ENCODE data around the gene CCNG2. TPM values are rescaled to one million over a fixed set of nuclear protein-coding genes. Genes with fewer than 3 reads are reported as not detected.

Gene CCNG2
- total and polyA plus RNA-seq, 10 of the 15 experiments (the other 5 are each of a cell fraction or from before 2014, with no cell fraction given): 1.9 to 70.6 (median 5.9) TPM

DNA sequence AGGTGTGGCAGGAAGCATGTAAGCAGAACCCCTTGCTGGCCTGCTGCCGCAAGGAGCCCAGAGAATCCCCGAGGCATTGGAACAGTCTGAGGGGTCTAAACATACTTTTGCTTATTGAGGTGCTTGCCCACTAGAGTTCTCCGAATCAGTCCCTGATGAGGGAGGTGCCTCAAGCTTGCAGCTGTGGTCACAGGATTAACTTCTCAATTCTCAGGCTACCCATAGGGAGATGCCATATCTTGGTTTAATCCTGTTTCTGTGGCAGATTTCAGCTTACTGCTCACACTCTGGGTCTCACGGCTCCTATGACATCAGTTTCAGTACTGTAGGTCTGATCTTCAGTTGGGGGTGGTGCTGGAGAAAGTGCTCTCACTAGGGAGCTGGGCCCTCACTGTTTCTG is 39.9 kb downstream of the CCNG2 start:
- POLR2A ChIA-PET: interaction anchor here (0.9 kb wide), 1 partner anchor 41 kb away, joined by 5 read pairs; no protein-coding TSS in a partner anchor
- RAD21 ChIA-PET (ENCODE audit: unreplicated experiment): interaction anchor here (0.6 to 9.4 kb wide), 4 partner anchors 9 to 100 kb away, joined by 3 to 229 read pairs (median 30); partner anchors contain the start of gene CCNG2
- 39% methylated on average over 4 of the region's 4 CpGs for WGBS (ENCODE audit: insufficient coverage, insufficient replicate concordance, low lambda C conversion rate, missing lambda C conversion rate)
- H3K27ac ChIP-seq (ENCODE audit: control insufficient read depth, insufficient read depth): no peak overlapping the region
- H4K20me1 ChIP-seq (ENCODE audit: control insufficient read depth, insufficient read depth): no peaks in the 10 kb centered on the region
- CTCF ChIA-PET: interaction anchor here (1.1 to 16.8 kb wide), 4 partner anchors 42 to 147 kb away, joined by 3 to 535 read pairs (median 135); no protein-coding TSS in a partner anchor
- in situ Hi-C loops (cut with MboI) (no loop called here), intact Hi-C loops (cut with micrococcal nuclease; ENCODE audit: unreplicated experiment) (no loop called here)
- H3K4me2 ChIP-seq (ENCODE audit: control insufficient read depth, insufficient read depth): no peak overlapping the region
- H3K4me3 ChIP-seq: no peak overlapping the region
- H3K9me3 ChIP-seq (replicated peaks; ENCODE audit: control insufficient read depth, insufficient read depth, low read length): no peaks in the 10 kb centered on the region
- H3K27me3 ChIP-seq (replicated peaks in 1 of 2; ENCODE audit: control insufficient read depth in 2 of 2, insufficient read depth in 2 of 2, low read length in 1 of 2): no peaks in the 10 kb centered on the region
- SMC1A ChIA-PET (ENCODE audit: uncharacterized antibody, unreplicated experiment): interaction anchor here (0.6 to 12.8 kb wide), 8 partner anchors 7 to 102 kb away, joined by 3 to 286 read pairs (median 7); partner anchors contain the start of gene CCNG2
- H3K36me3 ChIP-seq (ENCODE audit: control insufficient read depth in 2 of 2, insufficient read depth in 2 of 2, low read length in 1 of 2): no peaks in the 10 kb centered on the region
- no TSS peak for BruUV-seq (replicated peaks)
- no peak overlapping the region; the same call in 1 of the 2 replicates for H2AFZ ChIP-seq (ENCODE audit: control insufficient read depth, low read depth, low read length)
- DNase-seq (ENCODE audit: low read depth, low spot score): peak; percentile 28
- no peaks in the 10 kb centered on the region for H3K79me2 ChIP-seq (ENCODE audit: control insufficient read depth, insufficient read depth, low read length)
- no peak for FAIRE-seq
- peak; percentile 52 for ATAC-seq
- peaks cover 37% of the 10 kb centered on the region for H3K4me1 ChIP-seq (ENCODE audit: control insufficient read depth, insufficient read depth, low read length)
- no peak overlapping the region for H3K9ac ChIP-seq (ENCODE audit: control insufficient read depth, insufficient read depth, low read length)
- TF ChIP-seq NFYA (IDR thresholded peaks at IDR 0.05; ENCODE audit: borderline replicate concordance, low read depth, low read length) (no peak), SIX5 (IDR thresholded peaks at IDR 0.05; ENCODE audit: low read depth, low read length, severe bottlenecking) (no peak), RAD51 (IDR thresholded peaks at IDR 0.05) (no peak), RFX5 (IDR thresholded peaks at IDR 0.05; ENCODE audit: low read depth, low read length) (no peak), NR2C2 (IDR thresholded peaks at IDR 0.05; ENCODE audit: borderline replicate concordance, control insufficient read depth, insufficient read length, low read depth) (no peak), ZZZ3 (IDR thresholded peaks at IDR 0.05; ENCODE audit: control insufficient read depth, insufficient read length, low read depth) (no peak), CREM (IDR thresholded peaks at IDR 0.05; ENCODE audit: low read depth) (peak; percentile 19; the same call in 1 of the 2 replicates), CREB1 (IDR thresholded peaks at IDR 0.05; ENCODE audit: low read depth) (no peak), NRF1 (conservative IDR thresholded peaks at IDR 0.05; ENCODE audit: low read depth, low read length) (no peak), HCFC1 (IDR thresholded peaks at IDR 0.05; ENCODE audit: low read length) (no peak), EED (IDR thresholded peaks at IDR 0.05; ENCODE audit: low read depth) (peak; percentile 75), IKZF1 (conservative IDR thresholded peaks at IDR 0.05) (0 out of 2 replicates have a peak, but pooled peaks have one; percentile 18), CHD2 (IDR thresholded peaks at IDR 0.05; ENCODE audit: borderline replicate concordance, low read depth, low read length) (no peak), SPI1 (IDR thresholded peaks at IDR 0.05; ENCODE audit: borderline replicate concordance, insufficient read depth, low read depth, low read length) (no peak), PAX5 (IDR thresholded peaks at IDR 0.05; ENCODE audit: borderline replicate concordance, low read depth, low read length) (no peak), EZH2 (IDR thresholded peaks at IDR 0.05; ENCODE audit: borderline replicate concordance, control insufficient read depth, low read depth, low read length) (no peak), ATF7 (IDR thresholded peaks at IDR 0.05; ENCODE audit: low read depth) (peak; percentile 53)
- TF ChIP-seq, protein P1, sequence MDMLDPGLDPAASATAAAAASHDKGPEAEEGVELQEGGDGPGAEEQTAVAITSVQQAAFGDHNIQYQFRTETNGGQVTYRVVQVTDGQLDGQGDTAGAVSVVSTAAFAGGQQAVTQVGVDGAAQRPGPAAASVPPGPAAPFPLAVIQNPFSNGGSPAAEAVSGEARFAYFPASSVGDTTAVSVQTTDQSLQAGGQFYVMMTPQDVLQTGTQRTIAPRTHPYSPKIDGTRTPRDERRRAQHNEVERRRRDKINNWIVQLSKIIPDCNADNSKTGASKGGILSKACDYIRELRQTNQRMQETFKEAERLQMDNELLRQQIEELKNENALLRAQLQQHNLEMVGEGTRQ (IDR thresholded peaks at IDR 0.05; ENCODE audit: borderline replicate concordance, low read depth, low read length): no peak
- TF ChIP-seq, protein P2, sequence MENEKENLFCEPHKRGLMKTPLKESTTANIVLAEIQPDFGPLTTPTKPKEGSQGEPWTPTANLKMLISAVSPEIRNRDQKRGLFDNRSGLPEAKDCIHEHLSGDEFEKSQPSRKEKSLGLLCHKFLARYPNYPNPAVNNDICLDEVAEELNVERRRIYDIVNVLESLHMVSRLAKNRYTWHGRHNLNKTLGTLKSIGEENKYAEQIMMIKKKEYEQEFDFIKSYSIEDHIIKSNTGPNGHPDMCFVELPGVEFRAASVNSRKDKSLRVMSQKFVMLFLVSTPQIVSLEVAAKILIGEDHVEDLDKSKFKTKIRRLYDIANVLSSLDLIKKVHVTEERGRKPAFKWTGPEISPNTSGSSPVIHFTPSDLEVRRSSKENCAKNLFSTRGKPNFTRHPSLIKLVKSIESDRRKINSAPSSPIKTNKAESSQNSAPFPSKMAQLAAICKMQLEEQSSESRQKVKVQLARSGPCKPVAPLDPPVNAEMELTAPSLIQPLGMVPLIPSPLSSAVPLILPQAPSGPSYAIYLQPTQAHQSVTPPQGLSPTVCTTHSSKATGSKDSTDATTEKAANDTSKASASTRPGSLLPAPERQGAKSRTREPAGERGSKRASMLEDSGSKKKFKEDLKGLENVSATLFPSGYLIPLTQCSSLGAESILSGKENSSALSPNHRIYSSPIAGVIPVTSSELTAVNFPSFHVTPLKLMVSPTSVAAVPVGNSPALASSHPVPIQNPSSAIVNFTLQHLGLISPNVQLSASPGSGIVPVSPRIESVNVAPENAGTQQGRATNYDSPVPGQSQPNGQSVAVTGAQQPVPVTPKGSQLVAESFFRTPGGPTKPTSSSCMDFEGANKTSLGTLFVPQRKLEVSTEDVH (IDR thresholded peaks at IDR 0.05; ENCODE audit: low read depth, partially characterized antibody): no peak
- TF ChIP-seq, protein P3, sequence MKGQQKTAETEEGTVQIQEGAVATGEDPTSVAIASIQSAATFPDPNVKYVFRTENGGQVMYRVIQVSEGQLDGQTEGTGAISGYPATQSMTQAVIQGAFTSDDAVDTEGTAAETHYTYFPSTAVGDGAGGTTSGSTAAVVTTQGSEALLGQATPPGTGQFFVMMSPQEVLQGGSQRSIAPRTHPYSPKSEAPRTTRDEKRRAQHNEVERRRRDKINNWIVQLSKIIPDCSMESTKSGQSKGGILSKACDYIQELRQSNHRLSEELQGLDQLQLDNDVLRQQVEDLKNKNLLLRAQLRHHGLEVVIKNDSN (IDR thresholded peaks at IDR 0.05; ENCODE audit: borderline replicate concordance, extremely low read length, insufficient read depth, low read depth, low read length): no peak

Data from GM12878 (cell line).